Lower lobe of right lung (tissue), 2 donors: ENCODE measurements around the gene GRB10. TPM values are rescaled to one million over a fixed set of nuclear protein-coding genes. Genes with fewer than 3 reads are reported as not detected.

Experiments
- ATAC-seq, 2 donors: fragments of 200-7000 bp; cut with Tn5 transposase; one replicate each; pipeline ENCODE4 v1.9.1; 2020 to 2022; ENCODE audit warnings: mild to moderate bottlenecking in 2 of 2, moderate library complexity in 2 of 2
- DNase-seq: peaks from one replicate; pipeline ENCODE4 v3.0.0-alpha.2; 2020
- H3K27ac ChIP-seq: fragments of 200-600 bp; one replicate; pipeline ENCODE4 v1.8.0; 2022
- H3K27me3 ChIP-seq: fragments of 200-600 bp; one replicate; pipeline ENCODE4 v1.8.0; 2022; ENCODE audit warnings: low read depth
- H3K36me3 ChIP-seq: fragments of 200-600 bp; one replicate; pipeline ENCODE4 v1.8.0; 2022; ENCODE audit warnings: mild to moderate bottlenecking
- H3K4me1 ChIP-seq: fragments of 200-600 bp; one replicate; pipeline ENCODE4 v1.8.0; 2022
- H3K4me3 ChIP-seq: fragments of 200-600 bp; one replicate; pipeline ENCODE4 v1.8.0; 2022; ENCODE audit warnings: mild to moderate bottlenecking
- H3K9me3 ChIP-seq: fragments of 200-600 bp; one replicate; pipeline ENCODE4 v1.8.0; 2022
- CTCF ChIP-seq: fragments of 200-600 bp; IDR thresholded peaks from one replicate; pipeline ENCODE4 v1.8.0; 2022; ENCODE audit warnings: antibody characterized with exemption, mild to moderate bottlenecking
- intact Hi-C: fragments of 100-400 bp; cut with DNase I; formaldehyde crosslinking; loops from one replicate; pipeline ENCODE4 v1.11.0; 2022
- total RNA-seq: library from RNA; stranded (reverse); fragmentation: NEBNext Ultra II Directional; extraction: Animal tissue kit (Norgen Biotek cat#: 25700); gene quantifications from one replicate; pipeline ENCODE4 v1.2.1, GENCODE V29; 2021
- donor health status: DM: no; HTN: yes; CAD: no; lungs with severe emphysema.

Gene GRB10
- total RNA-seq, 1 donor from 2014 or later: 36.5 TPM

- no peaks in the 10 kb centered on the region for H3K27me3 ChIP-seq
- H3K36me3 ChIP-seq: peaks cover 6% of the 10 kb centered on the region
- DNase-seq (no peak), ATAC-seq (no peak)
- no peak overlapping the region for H3K27ac ChIP-seq
- intact Hi-C loops: no loop called here
- no peak overlapping the region for H3K4me3 ChIP-seq
- no peak for TF ChIP-seq CTCF
- H3K9me3 ChIP-seq: no peaks in the 10 kb centered on the region
- H3K4me1 ChIP-seq: peaks cover 6% of the 10 kb centered on the region
Observed at GRCh38 chr7:50757703-50758390, 24.8 kb downstream of the GRB10 start.

- no peak for DNase-seq
- intact Hi-C loops: no loop called here
- no peaks in the 10 kb centered on the region for H3K9me3 ChIP-seq
- peaks cover 6% of the 10 kb centered on the region for H3K4me1 ChIP-seq
- ATAC-seq: no peak
- no peak overlapping the region for H3K4me3 ChIP-seq
- TF ChIP-seq CTCF: no peak
- no peak overlapping the region for H3K27ac ChIP-seq
- H3K27me3 ChIP-seq: no peaks in the 10 kb centered on the region
- H3K36me3 ChIP-seq: peaks cover 6% of the 10 kb centered on the region
Observed at GRCh38 chr7:50756180-50756579, 26.5 kb downstream of the GRB10 start.

GRCh38 chr7:50754684-50755083 is 28.0 kb downstream of the GRB10 start:
- H3K27ac ChIP-seq: no peak overlapping the region
- ATAC-seq: no peak
- no peaks in the 10 kb centered on the region for H3K27me3 ChIP-seq
- H3K36me3 ChIP-seq: peaks cover 6% of the 10 kb centered on the region
- H3K4me3 ChIP-seq: no peak overlapping the region
- no peak for TF ChIP-seq CTCF
- H3K4me1 ChIP-seq: peaks cover 6% of the 10 kb centered on the region
- intact Hi-C loops: no loop called here
- no peak for DNase-seq
- H3K9me3 ChIP-seq: no peaks in the 10 kb centered on the region

GRCh38 chr7:50754241-50754640 is 28.5 kb downstream of the GRB10 start:
- intact Hi-C loops: no loop called here
- no peak for TF ChIP-seq CTCF
- no peak for ATAC-seq
- Histone ChIP-seq H3K4me1 (peaks cover 6% of the 10 kb centered on the region), H3K36me3 (peaks cover 6% of the 10 kb centered on the region), H3K9me3 (no peaks in the 10 kb centered on the region), H3K27ac (no peak overlapping the region), H3K4me3 (no peak overlapping the region), H3K27me3 (no peaks in the 10 kb centered on the region)
- no peak for DNase-seq

- no peak overlapping the region for H3K4me3 ChIP-seq
- DNase-seq: no peak
- H3K9me3 ChIP-seq: no peaks in the 10 kb centered on the region
- intact Hi-C loops: no loop called here
- no peak overlapping the region for H3K27ac ChIP-seq
- no peak for ATAC-seq
- H3K27me3 ChIP-seq: no peaks in the 10 kb centered on the region
- no peak for TF ChIP-seq CTCF
- peaks cover 6% of the 10 kb centered on the region for H3K36me3 ChIP-seq
- H3K4me1 ChIP-seq: no peaks in the 10 kb centered on the region
Observed at GRCh38 chr7:50752422-50752821, 30.3 kb downstream of the GRB10 start.
